Measurements from ENCODE around the gene BTBD1. TPM values are rescaled to one million over a fixed set of nuclear protein-coding genes. Genes with fewer than 3 reads are reported as not detected.
A peak's percentile ranks its signal among the peaks of the same experiment; 100 is the strongest.
"Not testable (repeated sequence)": the region's sequence is repeated elsewhere in the genome, so short reads cannot be mapped to it uniquely, and the experiment has no call there.

The BTBD1 gene
- polyA plus RNA-seq, 1 donor from 2014 or later, result 49.7 TPM

DNA sequence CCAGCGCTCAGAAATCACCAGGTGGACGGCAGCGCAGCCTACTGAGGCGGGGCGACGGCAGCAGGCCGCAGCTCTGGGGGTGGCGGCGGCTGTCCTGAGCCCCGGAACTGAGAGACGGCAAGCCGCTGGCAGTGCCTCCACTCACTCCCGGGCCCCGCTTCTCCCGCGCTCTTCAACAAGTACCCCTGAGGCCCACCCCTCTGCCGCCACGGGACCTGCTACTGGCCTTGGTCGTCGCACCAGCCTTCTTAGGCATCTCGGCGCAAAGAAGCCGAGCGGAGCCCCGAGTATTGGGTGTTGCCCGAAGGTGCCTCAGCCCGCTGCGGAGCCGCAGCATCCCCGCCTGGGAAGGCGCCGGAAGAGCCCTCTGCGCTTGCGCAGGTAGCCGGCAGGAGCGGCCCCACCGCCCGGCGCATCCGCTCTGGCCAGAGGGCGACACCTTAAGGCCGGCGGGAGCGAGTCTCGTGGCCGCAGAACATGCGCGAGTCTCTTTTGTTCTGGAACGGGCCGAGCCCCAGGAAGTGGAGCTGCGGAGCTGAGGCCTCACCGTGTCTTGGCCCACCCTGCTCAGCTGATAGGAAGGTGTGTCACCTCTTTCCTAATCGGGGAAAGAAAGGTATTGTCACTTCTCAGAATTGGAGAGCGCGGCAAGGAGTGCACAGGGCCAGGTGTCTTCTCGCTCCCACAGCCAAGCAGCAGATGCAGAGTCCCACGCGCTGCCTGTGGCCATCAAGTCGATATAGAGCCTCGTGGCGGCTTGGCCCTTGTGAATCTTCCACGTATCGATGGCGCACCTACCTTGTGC, 55.6 kb downstream of the BTBD1 start, which contains the start of gene C15orf40:
C15orf40 (minus strand) TSS at position 369 of the 805 bp plus-strand sequence; CDS start at position 337, 32 bp downstream.
- H3K27ac Mint-ChIP-seq, result peak within 1 kb of the TSS; percentile 71 to 94 (median 85)
- H3K36me3 Mint-ChIP-seq, result peaks cover 8% of the 10 kb centered on the region
- H3K9me3 Mint-ChIP-seq, result no peaks in the 10 kb centered on the region
- H3K4me1 Mint-ChIP-seq, result peaks cover 17 to 42% (median 39%) of the 10 kb centered on the region in 3 donors
- no peaks in the 10 kb centered on the region for H3K27me3 Mint-ChIP-seq
- peak within 1 kb of the TSS; percentile 90 to 96 (median 94) for H3K4me3 Mint-ChIP-seq

GRCh38 chr15:83010709-83011270, 56.3 kb downstream of the BTBD1 start:
- Mint-ChIP-seq H3K27me3 (no peaks in the 10 kb centered on the region), H3K4me1 (peaks cover 17 to 41% (median 39%) of the 10 kb centered on the region in 3 donors), H3K4me3 (peak overlapping the region; percentile 90 to 96 (median 94)), H3K9me3 (no peaks in the 10 kb centered on the region), H3K36me3 (peaks cover 8% of the 10 kb centered on the region), H3K27ac (peak overlapping the region; percentile 71 to 94 (median 85))

- H3K27me3 Mint-ChIP-seq, H3K36me3 Mint-ChIP-seq, H3K4me3 Mint-ChIP-seq, H3K27ac Mint-ChIP-seq, H3K9me3 Mint-ChIP-seq, H3K4me1 Mint-ChIP-seq: not testable (repeated sequence)
Observed at GRCh38 chr15:83000672-83001031, 66.4 kb downstream of the BTBD1 start.

- Mint-ChIP-seq H3K4me3 (peak overlapping the region in 3 of 4 donors; percentile 67 to 82 (median 78)), H3K4me1 (peaks cover 6 to 7% (median 7%) of the 10 kb centered on the region in 3 donors), H3K9me3 (no peaks in the 10 kb centered on the region), H3K27ac (peak overlapping the region in 2 of 3 donors; percentile 20 to 68), H3K27me3 (no peaks in the 10 kb centered on the region), H3K36me3 (no peaks in the 10 kb centered on the region)
Observed at GRCh38 chr15:82999905-83000671, 67.0 kb downstream of the BTBD1 start.

DNA sequence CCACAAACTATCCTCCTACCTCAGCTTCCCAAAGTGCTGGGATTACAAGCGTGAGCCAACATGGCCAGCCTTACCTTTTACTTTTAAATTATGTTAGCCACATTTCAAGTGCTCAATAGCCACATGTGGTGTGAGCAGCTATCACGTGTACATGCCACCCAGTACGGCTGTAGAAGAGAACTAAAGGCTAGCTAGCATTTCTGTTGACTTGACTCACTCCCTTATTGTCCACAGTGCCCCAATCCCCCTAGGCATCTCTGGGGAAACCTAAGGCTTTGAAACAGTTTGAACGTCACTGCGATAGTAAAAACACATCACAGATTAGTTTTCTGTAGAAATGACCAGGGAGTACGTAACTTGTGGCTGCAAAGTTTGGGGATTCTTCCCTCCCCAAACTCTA, 67.6 kb downstream of the BTBD1 start:
- no peaks in the 10 kb centered on the region for H3K9me3 Mint-ChIP-seq
- no peaks in the 10 kb centered on the region for H3K27me3 Mint-ChIP-seq
- no peaks in the 10 kb centered on the region for H3K36me3 Mint-ChIP-seq
- H3K4me1 Mint-ChIP-seq, result peaks cover 6 to 7% (median 7%) of the 10 kb centered on the region in 3 donors
- no peak overlapping the region for H3K27ac Mint-ChIP-seq
- no peak overlapping the region for H3K4me3 Mint-ChIP-seq

GRCh38 chr15:82995938-82996337, 71.1 kb downstream of the BTBD1 start:
- H3K27ac Mint-ChIP-seq, result peak overlapping the region in 1 of 3 donors; percentile 16
- H3K4me1 Mint-ChIP-seq, result peaks cover 6 to 7% (median 7%) of the 10 kb centered on the region in 3 donors
- H3K4me3 Mint-ChIP-seq, result no peak overlapping the region
- no peaks in the 10 kb centered on the region for H3K9me3 Mint-ChIP-seq
- no peaks in the 10 kb centered on the region for H3K27me3 Mint-ChIP-seq
- peaks cover 2% of the 10 kb centered on the region for H3K36me3 Mint-ChIP-seq

GRCh38 chr15:82995076-82995475, 72.0 kb downstream of the BTBD1 start:
- peaks cover 3% of the 10 kb centered on the region in 3 donors for H3K4me1 Mint-ChIP-seq
- H3K4me3 Mint-ChIP-seq, result no peak overlapping the region
- H3K27ac Mint-ChIP-seq, result no peak overlapping the region
- no peaks in the 10 kb centered on the region for H3K27me3 Mint-ChIP-seq
- H3K36me3 Mint-ChIP-seq, result peaks cover 2% of the 10 kb centered on the region
- no peaks in the 10 kb centered on the region for H3K9me3 Mint-ChIP-seq

GRCh38 chr15:82993144-82993543, 73.9 kb downstream of the BTBD1 start:
- Mint-ChIP-seq H3K36me3 (peaks cover 2% of the 10 kb centered on the region), H3K9me3 (no peaks in the 10 kb centered on the region), H3K27me3 (no peaks in the 10 kb centered on the region), H3K4me3 (no peak overlapping the region), H3K4me1 (peaks cover 0 to 2% (median 0%) of the 10 kb centered on the region in 3 donors), H3K27ac (no peak overlapping the region)

DNA sequence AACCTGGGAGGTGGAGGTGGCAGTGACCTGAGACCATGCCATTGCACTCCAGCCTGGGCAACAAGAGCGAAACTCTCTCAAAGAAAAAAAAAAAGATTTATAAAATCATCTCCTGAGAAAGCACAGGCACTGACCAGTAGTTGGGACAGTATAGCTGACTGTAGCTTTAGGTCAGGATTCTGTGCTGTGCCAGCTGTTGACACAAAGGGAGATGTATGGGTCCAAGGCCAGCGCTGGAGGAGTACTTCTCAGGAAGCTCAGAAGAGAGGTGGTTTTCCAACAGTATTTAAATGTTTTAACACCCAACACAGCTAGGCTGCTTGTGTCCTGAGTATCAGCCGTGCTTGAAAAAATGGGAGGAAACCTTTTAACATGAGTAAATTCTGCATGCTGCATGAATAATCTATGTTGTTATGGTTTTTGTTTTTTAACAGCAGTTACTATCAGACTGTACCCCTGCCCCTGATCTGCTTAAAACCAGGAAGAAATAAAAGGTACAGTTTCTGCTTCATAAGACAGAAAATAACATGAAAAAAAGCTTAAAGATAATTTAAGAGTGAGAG, 74.5 kb downstream of the BTBD1 start:
- no peak overlapping the region for H3K27ac Mint-ChIP-seq
- peaks cover 0 to 3% (median 0%) of the 10 kb centered on the region in 3 donors for H3K4me1 Mint-ChIP-seq
- peaks cover 2% of the 10 kb centered on the region for H3K36me3 Mint-ChIP-seq
- no peaks in the 10 kb centered on the region for H3K9me3 Mint-ChIP-seq
- H3K4me3 Mint-ChIP-seq, result no peak overlapping the region
- no peaks in the 10 kb centered on the region for H3K27me3 Mint-ChIP-seq

- H3K36me3 Mint-ChIP-seq, result peaks cover under 1% of the 10 kb centered on the region
- H3K4me1 Mint-ChIP-seq, result peaks cover 15 to 17% (median 17%) of the 10 kb centered on the region in 3 donors
- H3K4me3 Mint-ChIP-seq, result peak overlapping the region; percentile 87 to 100 (median 96)
- no peaks in the 10 kb centered on the region for H3K9me3 Mint-ChIP-seq
- H3K27me3 Mint-ChIP-seq, result no peaks in the 10 kb centered on the region
- H3K27ac Mint-ChIP-seq, result peak overlapping the region; percentile 11 to 88 (median 69)
Observed at GRCh38 chr15:82986442-82986780, 80.6 kb downstream of the BTBD1 start.

- H3K4me3 Mint-ChIP-seq, result peak within 1 kb of the TSS; percentile 87 to 100 (median 96)
- no peaks in the 10 kb centered on the region for H3K36me3 Mint-ChIP-seq
- peaks cover 15 to 17% (median 17%) of the 10 kb centered on the region in 3 donors for H3K4me1 Mint-ChIP-seq
- H3K27ac Mint-ChIP-seq, result peak within 1 kb of the TSS; percentile 11 to 88 (median 69)
- H3K9me3 Mint-ChIP-seq, result no peaks in the 10 kb centered on the region
- H3K27me3 Mint-ChIP-seq, result no peaks in the 10 kb centered on the region
Observed at GRCh38 chr15:82985688-82986441, 81.2 kb downstream of the BTBD1 start, which contains the start of gene RAMAC. Gene RAMAC (plus strand): TSS chr15:82986210. CDS start chr15:82989019, 2,809 bp downstream.

GRCh38 chr15:82980981-82981380, 86.1 kb downstream of the BTBD1 start:
- no peaks in the 10 kb centered on the region for H3K27me3 Mint-ChIP-seq

GRCh38 chr15:82979726-82980125, 87.3 kb downstream of the BTBD1 start:
- peaks cover 0 to 4% (median 1%) of the 10 kb centered on the region in 3 donors for H3K4me1 Mint-ChIP-seq
- no peak overlapping the region for H3K4me3 Mint-ChIP-seq
- H3K36me3 Mint-ChIP-seq, result peaks cover 2% of the 10 kb centered on the region
- H3K9me3 Mint-ChIP-seq, result peaks cover 0 to 2% (median 0%) of the 10 kb centered on the region in 3 donors
- no peaks in the 10 kb centered on the region for H3K27me3 Mint-ChIP-seq
- no peak overlapping the region for H3K27ac Mint-ChIP-seq

More at GRCh38 chr15:82980981-82981380, 86.1 kb downstream of the BTBD1 start:
- Mint-ChIP-seq H3K4me3 (no peak overlapping the region), H3K9me3 (peaks cover 0 to 2% (median 0%) of the 10 kb centered on the region in 3 donors), H3K4me1 (peaks cover 5 to 14% (median 7%) of the 10 kb centered on the region in 3 donors), H3K27ac (no peak overlapping the region), H3K36me3 (peaks cover 2% of the 10 kb centered on the region)

GRCh38 chr15:82978438-82978837, 88.6 kb downstream of the BTBD1 start:
- H3K27ac Mint-ChIP-seq, result no peak overlapping the region
- H3K36me3 Mint-ChIP-seq, result peaks cover 2% of the 10 kb centered on the region
- H3K27me3 Mint-ChIP-seq, result no peaks in the 10 kb centered on the region
- peaks cover 0 to 3% (median 1%) of the 10 kb centered on the region in 3 donors for H3K4me1 Mint-ChIP-seq
- H3K4me3 Mint-ChIP-seq, result no peak overlapping the region
- peaks cover 0 to 2% (median 0%) of the 10 kb centered on the region in 3 donors for H3K9me3 Mint-ChIP-seq

Measured in IgD-negative memory B cell (primary cell).